GM15510 (cell line): ENCODE results near the gene SPDYE6.
"Not testable (repeated sequence)": the region's sequence is repeated elsewhere in the genome, so short reads cannot be mapped to it uniquely, and the experiment has no call there.

Experiments
- POLR2A ChIP-seq: IDR thresholded peaks from 3 replicates; pipeline ENCODE4 v1.6.1; 2011; ENCODE audit warnings: borderline replicate concordance; ENCODE audit not compliant: insufficient read length; ENCODE audit errors: extremely low read depth

The SPDYE6 gene

GRCh38 chr7:102356344-102356743 lies at the start of gene SPDYE6:
SPDYE6 (minus strand) TSS chr7:102356444; CDS start chr7:102356023, 421 bp downstream.
- not testable (repeated sequence) for TF ChIP-seq POLR2A

GRCh38 chr7:102404005-102404861 lies 48.0 kb upstream of the SPDYE6 start:
- TF ChIP-seq POLR2A, result no peak

GRCh38 chr7:102403563-102403962 lies 47.3 kb upstream of the SPDYE6 start:
- no peak for TF ChIP-seq POLR2A

- TF ChIP-seq POLR2A, result no peak
Observed at GRCh38 chr7:102400360-102400759, 44.1 kb upstream of the SPDYE6 start.

- TF ChIP-seq POLR2A, result no peak
Observed at GRCh38 chr7:102398543-102398942, 42.3 kb upstream of the SPDYE6 start.

GRCh38 chr7:102396710-102397019 lies 40.4 kb upstream of the SPDYE6 start:
- TF ChIP-seq POLR2A, result no peak

- peak; percentile 67 for TF ChIP-seq POLR2A
Observed at GRCh38 chr7:102395873-102396709, 39.8 kb upstream of the SPDYE6 start, which contains the start of gene PRKRIP1. PRKRIP1 (plus strand) TSS chr7:102396363; CDS start chr7:102396412, 49 bp downstream.

- no peak for TF ChIP-seq POLR2A
Observed at GRCh38 chr7:102395592-102395872, 39.3 kb upstream of the SPDYE6 start.

- no peak for TF ChIP-seq POLR2A
Observed at GRCh38 chr7:102393467-102393866, 37.2 kb upstream of the SPDYE6 start.

GRCh38 chr7:102392330-102392729 lies 36.1 kb upstream of the SPDYE6 start:
- no peak for TF ChIP-seq POLR2A

- no peak for TF ChIP-seq POLR2A
Observed at GRCh38 chr7:102390697-102391484, 34.6 kb upstream of the SPDYE6 start.

GRCh38 chr7:102389810-102390209 lies 33.6 kb upstream of the SPDYE6 start:
- TF ChIP-seq POLR2A, result no peak

- TF ChIP-seq POLR2A, result no peak
Observed at GRCh38 chr7:102387064-102387463, 30.8 kb upstream of the SPDYE6 start.

- no peak for TF ChIP-seq POLR2A
Observed at GRCh38 chr7:102376964-102377466, 20.8 kb upstream of the SPDYE6 start.
